Peyer's patch (tissue), 4 donors: ENCODE data around the gene LRRC74A. TPM values are rescaled to one million over a fixed set of nuclear protein-coding genes. Genes with fewer than 3 reads are reported as not detected.
A peak's percentile ranks its signal among the peaks of the same experiment; 100 is the strongest.
"Not testable (repeated sequence)": the region's sequence is repeated elsewhere in the genome, so short reads cannot be mapped to it uniquely, and the experiment has no call there.

Experiments
- DNase-seq, 3 donors: peaks; one replicate each; pipeline ENCODE4 v3.0.0-alpha.2; 2017 to 2019
- H3K27ac ChIP-seq, 4 donors: fragments of 200-600 bp; sonication (generic); one replicate each; pipeline ENCODE4 v1.5.1; 2016 to 2019
- H3K27me3 ChIP-seq, 2 donors: fragments of 200-600 bp; sonication (generic); one replicate each; pipeline ENCODE4 v1.5.1; 2019
- H3K36me3 ChIP-seq, 3 donors: fragments of 200-600 bp; sonication (generic); one replicate each; pipeline ENCODE4 v1.5.1; 2016 to 2019
- H3K4me1 ChIP-seq, 4 donors: fragments of 200-600 bp; sonication (generic); one replicate each; pipeline ENCODE4 v1.5.1; 2016 to 2019
- H3K4me3 ChIP-seq, 4 donors: fragments of 200-600 bp; sonication (generic); 1 replicate in 3 of 4; 2 replicates in 1 of 4; pipeline ENCODE4 v1.5.1; 2016 to 2019; ENCODE audit warnings: mild to moderate bottlenecking in 1 of 4
- H3K9me3 ChIP-seq, 4 donors: fragments of 200-600 bp; sonication (generic); one replicate each; pipeline ENCODE4 v1.5.1; 2016 to 2019; ENCODE audit warnings: mild to moderate bottlenecking in 1 of 4
- POLR2A ChIP-seq, 2 donors: fragments of 450-650 bp; IDR thresholded peaks; one replicate each; pipeline ENCODE4 v1.5.1; 2017; ENCODE audit warnings: antibody characterized with exemption in 2 of 2, mild to moderate bottlenecking in 2 of 2, moderate library complexity in 2 of 2
- total RNA-seq, 4 donors: library from RNA; depleted of rRNA; stranded (reverse); fragments of >200 nt; gene quantifications; one replicate each; pipeline ENCODE4 v1.1.0, GENCODE V29; 2016
- TF ChIP-seq, protein P1 (sequence below), 6 experiments: fragments of 450-650 bp in 4 of 6; fragments of 200-600 bp in 2 of 6; sonication (generic) in 1 of 6; IDR thresholded peaks; one replicate each; pipeline ENCODE4 v1.5.1; 2017 to 2019; ENCODE audit warnings: antibody characterized with exemption in 6 of 6, mild to moderate bottlenecking in 3 of 6, moderate library complexity in 1 of 6

LRRC74A gene
- total RNA-seq, 4 donors from 2014 or later, result not detected

DNA sequence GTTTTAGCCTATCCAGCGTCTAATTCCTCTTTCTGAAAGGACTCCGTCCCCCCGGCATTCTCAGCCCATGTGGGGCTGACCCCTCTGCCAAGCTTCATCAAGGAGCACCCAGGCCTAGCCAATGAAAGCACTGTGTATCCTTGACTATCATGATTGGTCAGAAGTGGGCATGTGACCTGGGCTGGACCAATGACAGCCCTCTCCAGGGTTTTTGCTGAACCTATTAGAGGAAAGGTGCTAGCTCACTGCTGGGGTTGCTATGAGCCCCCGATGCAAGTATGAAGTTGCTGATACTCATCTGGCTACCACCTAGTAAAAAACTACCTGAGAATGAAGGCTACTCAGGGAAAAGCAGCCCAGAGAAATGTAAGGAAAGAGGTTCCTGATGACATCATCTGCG lies 68.1 kb downstream of the LRRC74A start:
- Histone ChIP-seq H3K36me3 (no peaks in the 10 kb centered on the region), H3K9me3 (peaks cover 0 to 10% (median 0%) of the 10 kb centered on the region in 4 donors), H3K27me3 (no peaks in the 10 kb centered on the region), H3K4me1 (no peaks in the 10 kb centered on the region), H3K4me3 (no peak overlapping the region), H3K27ac (no peak overlapping the region)
- TF ChIP-seq POLR2A (IDR thresholded peaks at IDR 0.05), result no peak
- TF ChIP-seq, protein P1, sequence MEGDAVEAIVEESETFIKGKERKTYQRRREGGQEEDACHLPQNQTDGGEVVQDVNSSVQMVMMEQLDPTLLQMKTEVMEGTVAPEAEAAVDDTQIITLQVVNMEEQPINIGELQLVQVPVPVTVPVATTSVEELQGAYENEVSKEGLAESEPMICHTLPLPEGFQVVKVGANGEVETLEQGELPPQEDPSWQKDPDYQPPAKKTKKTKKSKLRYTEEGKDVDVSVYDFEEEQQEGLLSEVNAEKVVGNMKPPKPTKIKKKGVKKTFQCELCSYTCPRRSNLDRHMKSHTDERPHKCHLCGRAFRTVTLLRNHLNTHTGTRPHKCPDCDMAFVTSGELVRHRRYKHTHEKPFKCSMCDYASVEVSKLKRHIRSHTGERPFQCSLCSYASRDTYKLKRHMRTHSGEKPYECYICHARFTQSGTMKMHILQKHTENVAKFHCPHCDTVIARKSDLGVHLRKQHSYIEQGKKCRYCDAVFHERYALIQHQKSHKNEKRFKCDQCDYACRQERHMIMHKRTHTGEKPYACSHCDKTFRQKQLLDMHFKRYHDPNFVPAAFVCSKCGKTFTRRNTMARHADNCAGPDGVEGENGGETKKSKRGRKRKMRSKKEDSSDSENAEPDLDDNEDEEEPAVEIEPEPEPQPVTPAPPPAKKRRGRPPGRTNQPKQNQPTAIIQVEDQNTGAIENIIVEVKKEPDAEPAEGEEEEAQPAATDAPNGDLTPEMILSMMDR (IDR thresholded peaks at IDR 0.05), result no peak
- DNase-seq, result no peak

DNA sequence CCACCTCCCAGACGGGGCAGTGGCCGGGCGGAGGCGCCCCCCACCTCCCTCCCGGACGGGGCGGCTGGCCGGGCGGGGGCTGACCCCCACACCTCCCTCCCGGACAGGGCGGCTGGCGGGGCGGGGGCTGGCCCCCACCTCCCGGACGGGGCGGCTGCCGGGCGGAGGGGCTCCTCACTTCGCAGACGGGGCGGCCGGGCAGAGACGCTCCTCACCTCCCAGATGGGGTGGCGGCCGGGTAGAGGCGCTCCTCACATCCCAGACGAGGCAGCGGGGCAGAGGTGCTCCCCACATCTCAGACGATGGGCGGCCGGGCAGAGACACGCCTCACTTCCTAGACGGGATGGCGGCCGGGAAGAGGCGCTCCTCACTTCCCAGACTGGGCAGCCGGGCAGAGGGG lies 71.8 kb downstream of the LRRC74A start:
- H3K4me1 ChIP-seq, H3K9me3 ChIP-seq, H3K36me3 ChIP-seq, DNase-seq, H3K27ac ChIP-seq, H3K4me3 ChIP-seq, H3K27me3 ChIP-seq: not testable (repeated sequence)

DNA sequence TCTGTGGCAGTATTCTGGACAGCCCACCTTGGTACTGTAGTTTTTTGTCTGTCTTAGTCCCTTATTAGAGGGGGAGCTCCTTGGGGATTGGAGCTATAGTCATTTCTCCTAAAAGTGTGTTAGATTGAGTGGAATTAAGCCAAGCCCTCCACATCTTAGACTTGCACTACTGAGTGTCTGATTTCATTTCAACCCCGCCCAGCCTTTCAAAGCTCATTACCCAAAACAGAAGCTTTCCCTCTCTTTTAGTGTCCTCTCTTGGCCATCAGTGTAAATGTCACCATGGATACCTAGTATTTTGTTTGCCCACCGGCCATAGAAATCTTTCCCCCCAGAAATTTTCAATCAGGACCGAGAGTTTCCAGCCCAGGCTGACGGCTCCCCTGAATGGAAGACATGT lies 74.5 kb downstream of the LRRC74A start:
- H3K27ac ChIP-seq, result no peak overlapping the region
- no peaks in the 10 kb centered on the region for H3K9me3 ChIP-seq
- H3K36me3 ChIP-seq, result no peaks in the 10 kb centered on the region
- H3K4me3 ChIP-seq, result no peak overlapping the region
- H3K4me1 ChIP-seq, result peaks cover 0 to 13% (median 8%) of the 10 kb centered on the region in 4 donors
- H3K27me3 ChIP-seq, result no peaks in the 10 kb centered on the region
- DNase-seq, result no peak
- TF ChIP-seq, protein P1 (IDR thresholded peaks at IDR 0.05), result no peak
- no peak for TF ChIP-seq POLR2A (IDR thresholded peaks at IDR 0.05)

DNA sequence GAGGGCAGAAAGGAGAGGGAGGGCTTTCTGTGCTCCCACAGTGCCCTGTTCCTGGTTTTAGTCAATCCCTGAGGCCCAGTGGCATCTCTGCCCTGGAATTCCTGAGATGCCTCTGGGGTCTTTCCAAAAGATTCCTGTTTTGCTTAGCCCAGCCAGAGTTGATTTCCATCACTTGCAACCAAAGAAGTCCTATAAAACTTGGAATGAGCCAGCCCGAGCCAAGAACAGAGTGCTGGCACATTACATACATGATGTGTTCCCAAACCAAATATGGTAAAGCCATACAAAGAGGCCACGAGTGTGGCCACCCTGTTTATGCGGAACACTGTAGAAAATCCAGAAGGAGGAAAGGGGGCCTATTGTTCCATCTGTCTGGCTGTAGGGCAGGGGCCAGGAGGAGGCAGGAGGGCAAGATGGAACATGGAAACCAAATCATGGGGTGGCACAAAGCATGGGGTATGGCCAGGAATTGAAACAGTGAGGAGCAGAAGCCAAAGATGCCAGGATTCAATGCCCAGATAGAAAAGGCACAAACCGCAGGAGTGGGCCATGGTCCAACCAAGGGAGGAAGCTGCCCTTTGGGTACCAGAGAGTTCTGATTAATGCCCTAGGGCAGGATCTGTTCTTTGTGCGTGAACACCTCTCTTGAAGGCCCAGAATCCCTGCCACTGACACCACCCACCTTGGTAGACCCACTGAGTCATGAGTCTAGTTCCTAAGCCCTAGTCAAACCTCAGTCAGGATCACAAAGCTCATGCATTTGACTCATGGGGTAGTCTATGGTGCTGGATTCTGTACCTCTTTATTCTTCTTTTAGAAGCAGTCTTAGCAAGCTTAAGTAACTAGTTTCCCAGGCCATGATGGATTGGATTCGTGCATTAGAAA lies 75.2 kb downstream of the LRRC74A start:
- Histone ChIP-seq H3K36me3 (no peaks in the 10 kb centered on the region), H3K4me1 (peaks cover 0 to 15% (median 8%) of the 10 kb centered on the region in 4 donors), H3K27me3 (no peaks in the 10 kb centered on the region), H3K9me3 (no peaks in the 10 kb centered on the region), H3K27ac (peak overlapping the region in 2 of 4 donors; percentile 7 to 17), H3K4me3 (no peak overlapping the region)
- DNase-seq, result no peak
- TF ChIP-seq, protein P1 (IDR thresholded peaks at IDR 0.05), result no peak
- TF ChIP-seq POLR2A (IDR thresholded peaks at IDR 0.05), result no peak

DNA sequence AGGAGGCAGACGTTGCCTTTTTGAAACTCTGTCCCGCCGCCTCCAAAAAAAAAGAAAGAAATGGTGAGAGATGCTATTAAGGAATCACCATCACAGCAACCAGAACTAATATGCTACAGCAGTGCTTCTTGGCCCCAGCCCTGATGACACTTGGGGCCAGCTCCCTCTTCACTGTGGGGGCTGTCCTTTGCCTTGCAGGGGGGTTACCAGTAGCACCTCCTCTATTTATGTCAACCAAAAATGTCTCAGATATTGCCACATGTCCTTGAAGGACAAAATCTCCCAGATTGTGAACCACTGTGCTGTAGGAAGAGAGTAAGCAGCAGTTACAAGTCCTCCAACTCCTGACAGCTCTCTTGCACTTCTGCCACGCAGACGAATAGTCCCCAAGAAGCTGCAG lies 76.4 kb downstream of the LRRC74A start:
- Histone ChIP-seq H3K27me3 (no peaks in the 10 kb centered on the region), H3K27ac (peak overlapping the region in 1 of 4 donors; percentile 80), H3K4me3 (no peak overlapping the region), H3K9me3 (no peaks in the 10 kb centered on the region), H3K4me1 (peaks cover 0 to 15% (median 8%) of the 10 kb centered on the region in 4 donors), H3K36me3 (no peaks in the 10 kb centered on the region)
- no peak for TF ChIP-seq POLR2A (IDR thresholded peaks at IDR 0.05)
- TF ChIP-seq, protein P1 (IDR thresholded peaks at IDR 0.05), result no peak
- DNase-seq, result no peak

DNA sequence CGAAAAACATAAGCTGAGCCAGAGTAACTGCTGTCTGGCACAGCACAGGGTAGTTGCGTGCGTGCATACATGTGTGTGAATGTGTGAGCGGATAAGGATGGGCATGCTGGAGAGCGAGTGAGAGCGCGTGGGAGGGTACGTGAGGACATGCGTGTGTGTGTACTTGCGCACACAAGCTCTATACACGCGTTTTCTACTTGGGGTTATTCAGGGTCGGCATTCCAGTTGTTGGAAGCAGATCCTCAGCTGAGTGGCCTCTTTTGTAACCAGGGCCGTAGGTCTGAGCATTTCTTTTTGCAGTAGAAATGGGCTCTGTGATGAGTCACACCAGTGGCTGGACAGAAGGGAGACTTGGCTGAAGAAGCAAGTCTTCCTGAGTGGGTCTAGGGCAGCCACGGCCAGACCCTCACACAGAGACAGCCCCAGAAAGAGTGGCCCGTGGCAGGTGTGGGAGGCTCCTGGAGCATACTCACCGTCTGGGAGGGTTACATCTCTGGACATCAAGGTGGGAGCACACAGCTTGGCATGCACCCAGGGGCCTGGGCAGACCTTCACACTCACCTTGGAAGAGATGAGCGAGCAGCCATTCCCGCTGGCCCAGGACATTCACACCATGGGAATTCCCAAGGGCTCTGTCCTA lies 78.0 kb downstream of the LRRC74A start:
- no peaks in the 10 kb centered on the region for H3K9me3 ChIP-seq
- H3K27ac ChIP-seq, result peak overlapping the region; percentile 64 to 80 (median 68)
- DNase-seq, result peak in 1 of 3 donors; percentile 54
- no peak for TF ChIP-seq POLR2A (IDR thresholded peaks at IDR 0.05)
- TF ChIP-seq, protein P1 (IDR thresholded peaks at IDR 0.05), result no peak
- no peaks in the 10 kb centered on the region for H3K36me3 ChIP-seq
- H3K27me3 ChIP-seq, result no peaks in the 10 kb centered on the region
- H3K4me3 ChIP-seq, result no peak overlapping the region
- H3K4me1 ChIP-seq, result peaks cover 0 to 15% (median 8%) of the 10 kb centered on the region in 4 donors
